ENCODE data around the gene NEUROD2.
"Not testable (repeated sequence)": the region's sequence is repeated elsewhere in the genome, so short reads cannot be mapped to it uniquely, and the experiment has no call there.

NEUROD2 gene

GRCh38 chr17:39591958-39592954, 15.5 kb downstream of the NEUROD2 start:
- DNase-seq (ENCODE audit: low read depth, low spot score), result no peak

DNA sequence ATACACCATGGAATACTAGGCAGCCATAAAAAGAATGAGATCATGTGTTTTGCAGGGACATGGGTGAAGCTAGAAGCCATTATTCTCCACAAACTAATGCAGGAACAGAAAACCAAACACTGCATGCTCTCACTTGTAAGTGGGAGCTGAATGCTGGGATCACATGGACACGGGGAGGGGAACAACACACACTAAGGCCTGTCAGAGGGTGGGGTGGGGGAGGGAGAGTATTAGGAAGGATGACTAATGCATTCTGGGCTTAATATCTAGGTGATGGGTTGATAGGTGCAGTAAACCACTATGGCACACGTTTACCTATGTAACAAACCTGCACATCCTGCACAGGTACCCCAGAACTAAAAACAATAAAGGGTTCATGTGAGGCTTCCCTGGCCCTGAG, 17.5 kb downstream of the NEUROD2 start:
- not testable (repeated sequence) for H3K27ac ChIP-seq; DNase-seq (ENCODE audit: low read depth, low spot score)

More at GRCh38 chr17:39591958-39592954, 15.5 kb downstream of the NEUROD2 start:
- no peak overlapping the region for H3K27ac ChIP-seq

DNA sequence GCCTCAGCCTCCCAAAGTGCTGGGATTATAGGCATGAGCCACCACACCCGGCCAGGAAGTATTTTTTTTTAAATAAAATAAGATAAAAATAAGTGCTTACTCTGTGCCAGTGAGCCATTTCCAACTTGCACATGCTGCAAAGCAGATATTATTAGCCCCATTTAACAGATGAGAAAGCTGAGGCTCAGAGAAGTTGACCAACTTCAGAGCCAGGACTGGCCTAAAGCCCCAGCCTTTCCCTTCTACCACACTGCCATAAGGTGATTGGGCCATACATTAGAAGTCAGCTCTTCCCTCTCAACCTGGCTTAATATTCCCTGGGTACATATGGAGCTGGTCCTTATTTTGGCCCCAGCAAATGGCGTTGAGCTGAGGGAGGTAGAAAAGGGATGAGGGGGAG, 25.1 kb downstream of the NEUROD2 start:
- no peak overlapping the region for H3K27ac ChIP-seq
- no peak for DNase-seq (ENCODE audit: low read depth, low spot score)

- no peak overlapping the region for H3K27ac ChIP-seq
- DNase-seq (ENCODE audit: low read depth, low spot score), result no peak
Measured at GRCh38 chr17:39581759-39582085, 26.0 kb downstream of the NEUROD2 start.

- no peak overlapping the region for H3K27ac ChIP-seq
- no peak for DNase-seq (ENCODE audit: low read depth, low spot score)
Measured at GRCh38 chr17:39581071-39581758, 26.5 kb downstream of the NEUROD2 start.

DNA sequence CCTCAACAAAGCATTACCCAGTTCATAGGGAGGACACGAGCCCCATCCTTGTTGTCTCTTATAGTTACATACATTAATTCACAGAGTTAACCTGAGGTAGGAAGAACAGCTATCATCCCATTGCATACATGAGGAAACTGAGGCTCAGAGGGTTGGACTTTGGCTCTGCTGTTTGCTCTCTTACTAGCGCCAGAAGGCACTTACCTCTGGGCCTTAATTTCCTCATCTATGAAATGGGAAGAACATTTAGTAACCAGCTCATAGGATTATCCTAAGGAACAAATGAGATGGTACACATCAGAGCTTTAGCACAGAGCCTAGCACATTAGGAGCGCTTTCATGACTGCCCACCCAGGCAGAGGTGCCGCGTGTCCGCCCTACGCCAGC, 27.6 kb downstream of the NEUROD2 start:
- no peak overlapping the region for H3K27ac ChIP-seq
- no peak for DNase-seq (ENCODE audit: low read depth, low spot score)

DNA sequence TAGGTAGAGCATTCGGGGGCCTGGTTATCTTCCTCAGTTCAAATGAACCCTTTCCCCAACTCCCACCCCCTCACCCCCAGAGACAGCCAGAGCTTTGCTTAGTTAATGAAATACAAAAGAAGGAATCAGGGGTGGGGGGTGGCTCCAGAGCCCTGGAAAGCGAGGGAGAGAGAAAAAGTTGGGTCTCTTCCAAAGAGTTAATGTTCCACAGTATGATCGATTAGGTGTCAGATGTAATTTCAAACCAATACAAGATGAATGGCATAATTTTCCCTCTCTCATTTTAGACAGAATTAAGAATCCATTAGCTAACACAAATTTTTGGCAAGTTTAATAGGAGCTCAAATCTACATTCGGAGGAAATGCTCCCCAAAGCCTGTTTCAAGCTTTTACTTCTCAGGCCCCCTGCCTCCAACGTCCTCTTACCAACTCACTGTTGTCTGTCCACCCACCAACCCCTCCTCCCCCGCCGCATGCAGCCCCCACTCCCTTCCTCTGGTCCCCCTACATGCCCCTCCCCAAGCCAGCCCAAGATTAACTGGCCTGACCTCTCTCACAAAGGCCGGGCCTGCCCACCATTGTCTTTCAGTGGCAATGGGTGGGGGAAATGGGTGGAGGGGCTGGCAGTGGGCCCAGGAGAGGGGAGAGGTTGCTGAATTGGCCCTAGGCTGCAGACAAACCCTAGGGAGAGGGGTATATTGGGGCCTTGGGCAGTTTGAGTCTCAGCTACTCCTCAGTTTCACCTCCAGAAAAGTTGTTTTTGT, 28.2 kb downstream of the NEUROD2 start:
- no peak for DNase-seq (ENCODE audit: low read depth, low spot score)
- H3K27ac ChIP-seq, result no peak overlapping the region

DNA sequence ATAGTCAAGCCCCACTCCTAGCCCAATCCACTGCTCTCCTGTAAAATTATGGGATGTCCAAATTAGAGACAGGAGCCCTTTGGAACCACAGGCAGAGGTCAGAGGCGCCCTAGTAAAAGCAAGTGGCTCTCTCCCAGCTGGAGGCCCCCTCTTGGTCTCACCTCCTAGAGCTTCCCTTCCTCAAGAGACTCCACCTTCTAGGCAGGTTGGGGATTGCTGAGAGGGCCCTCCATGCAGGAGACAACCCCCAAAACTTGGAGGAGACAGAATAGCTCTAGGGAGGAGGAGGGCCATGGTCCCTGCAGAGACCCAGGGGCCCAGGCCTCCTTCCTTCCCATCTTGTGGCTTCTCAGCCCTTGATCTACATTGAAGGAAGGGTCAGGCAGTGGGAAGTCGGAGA, 29.4 kb downstream of the NEUROD2 start:
- H3K27ac ChIP-seq, result no peak overlapping the region
- DNase-seq (ENCODE audit: low read depth, low spot score), result no peak

GRCh38 chr17:39576187-39576586, 31.5 kb downstream of the NEUROD2 start:
- no peak for DNase-seq (ENCODE audit: low read depth, low spot score)
- H3K27ac ChIP-seq, result no peak overlapping the region

GRCh38 chr17:39573447-39574298, 34.0 kb downstream of the NEUROD2 start:
- DNase-seq (ENCODE audit: low read depth, low spot score), result no peak
- peak overlapping the region; percentile 42 for H3K27ac ChIP-seq

- DNase-seq (ENCODE audit: low read depth, low spot score), result no peak
- H3K27ac ChIP-seq, result no peak overlapping the region
Measured at GRCh38 chr17:39572121-39572520, 35.6 kb downstream of the NEUROD2 start.

- H3K27ac ChIP-seq, result no peak overlapping the region
- no peak for DNase-seq (ENCODE audit: low read depth, low spot score)
Measured at GRCh38 chr17:39569126-39569525, 38.6 kb downstream of the NEUROD2 start.

DNA sequence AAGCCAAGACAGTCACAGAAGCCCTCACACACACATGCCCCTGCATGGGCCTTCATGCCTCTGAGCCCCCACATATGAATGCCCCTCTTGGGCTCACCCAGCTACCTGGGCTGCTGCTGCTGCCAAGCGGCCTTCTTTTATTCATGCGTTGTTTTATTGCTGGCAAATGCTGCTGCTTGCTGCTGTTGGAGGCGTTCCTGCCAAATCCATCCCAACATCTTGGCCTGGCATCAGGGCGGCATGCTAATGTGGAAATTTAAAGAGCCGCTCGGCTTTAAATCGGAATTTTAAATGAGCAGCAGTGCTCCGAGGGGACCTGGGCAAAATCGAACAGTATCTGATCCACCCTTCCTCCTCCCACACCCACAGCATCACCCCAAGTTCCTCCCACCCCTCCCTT, 39.0 kb downstream of the NEUROD2 start:
- H3K27ac ChIP-seq, result no peak overlapping the region
- no peak for DNase-seq (ENCODE audit: low read depth, low spot score)

- no peak overlapping the region for H3K27ac ChIP-seq
- no peak for DNase-seq (ENCODE audit: low read depth, low spot score)
Measured at GRCh38 chr17:39566094-39566850, 41.4 kb downstream of the NEUROD2 start.

DNA sequence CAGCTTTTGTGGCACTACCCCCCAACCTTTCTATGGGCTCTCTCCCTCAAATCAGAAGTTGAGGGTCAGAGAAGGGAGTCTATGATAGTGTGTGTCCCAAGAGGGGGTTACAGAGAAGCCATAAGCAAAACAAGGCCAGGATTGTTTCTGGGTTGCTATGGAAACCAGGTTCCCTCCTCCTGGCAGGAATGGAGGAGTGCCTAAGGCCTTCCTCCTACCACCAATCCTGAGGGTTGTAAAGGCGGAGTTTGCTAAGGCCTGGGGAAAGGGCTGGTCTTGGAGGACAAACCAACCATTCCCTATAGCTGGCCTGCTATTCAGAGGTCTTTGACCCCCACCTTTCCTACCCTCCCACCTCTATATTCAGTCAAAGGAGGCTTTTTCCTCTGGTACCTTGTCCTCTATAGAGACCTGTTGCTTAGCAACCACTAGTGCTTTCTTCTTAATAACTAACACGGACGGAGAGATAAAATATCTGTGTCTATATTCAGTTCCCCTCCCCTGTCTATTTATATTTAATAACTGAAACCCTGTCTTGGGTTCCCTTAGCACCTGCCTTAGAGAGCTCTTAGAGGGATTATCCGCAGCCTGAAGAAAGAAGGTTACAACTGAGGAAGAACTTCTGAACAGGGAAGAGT, 43.4 kb downstream of the NEUROD2 start:
- DNase-seq (ENCODE audit: low read depth, low spot score), result no peak
- H3K27ac ChIP-seq, result no peak overlapping the region

- no peak for DNase-seq (ENCODE audit: low read depth, low spot score)
- H3K27ac ChIP-seq, result no peak overlapping the region
Measured at GRCh38 chr17:39563476-39563875, 44.2 kb downstream of the NEUROD2 start.

GRCh38 chr17:39562976-39563375, 44.7 kb downstream of the NEUROD2 start:
- no peak overlapping the region for H3K27ac ChIP-seq
- no peak for DNase-seq (ENCODE audit: low read depth, low spot score)

DNA sequence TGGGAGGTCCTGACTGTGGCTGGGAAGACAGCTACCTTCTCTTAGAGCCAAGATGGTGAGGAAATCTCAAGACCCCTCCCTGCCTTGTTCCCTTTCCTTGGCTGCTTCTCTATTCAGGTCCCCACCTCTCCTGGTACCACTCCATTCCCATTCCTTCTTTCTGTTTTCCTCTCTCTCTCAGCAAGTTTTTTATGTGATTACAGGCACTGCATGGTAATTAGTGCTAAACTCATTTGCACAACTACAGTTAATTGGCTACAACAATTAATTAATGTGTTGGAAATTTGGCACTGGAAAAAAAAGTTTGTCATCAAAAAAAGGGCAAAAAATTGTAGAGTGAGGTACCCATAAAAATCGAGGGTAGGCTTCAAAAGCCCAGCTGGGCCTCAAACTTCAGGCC, 45.3 kb downstream of the NEUROD2 start:
- no peak for DNase-seq (ENCODE audit: low read depth, low spot score)
- no peak overlapping the region for H3K27ac ChIP-seq

GRCh38 chr17:39556423-39556822, 51.3 kb downstream of the NEUROD2 start:
- DNase-seq (ENCODE audit: low read depth, low spot score), result no peak
- no peak overlapping the region for H3K27ac ChIP-seq

Measured in epithelial cell of prostate (primary cell).